Umbilical cord (tissue), 2 donors: ENCODE results near the gene CLEC4C. TPM values are rescaled to one million over a fixed set of nuclear protein-coding genes. Genes with fewer than 3 reads are reported as not detected.
"Not testable (repeated sequence)": the region's sequence is repeated elsewhere in the genome, so short reads cannot be mapped to it uniquely, and the experiment has no call there.

Experiments
- DNase-seq: peaks from one replicate; pipeline ENCODE4 v3.0.0-alpha.2; 2015; ENCODE audit warnings: low spot score
- total RNA-seq: library from RNA; depleted of rRNA; stranded (reverse); fragments of >200 nt; gene quantifications from one replicate; pipeline ENCODE4 v1.2.3, GENCODE V29; 2014; ENCODE audit warnings: low replicate concordance; ENCODE audit not compliant: insufficient read depth

CLEC4C gene
- total RNA-seq, result not detected

- DNase-seq, result no peak
Measured at GRCh38 chr12:7747246-7747645, at the start of gene CLEC4C. Gene CLEC4C (minus strand): TSS chr12:7747375. CDS start chr12:7747348, 27 bp downstream.

GRCh38 chr12:7793211-7793610 lies 46.0 kb upstream of the CLEC4C start:
- DNase-seq, result no peak

- not testable (repeated sequence) for DNase-seq
Measured at GRCh38 chr12:7788884-7789528, 41.8 kb upstream of the CLEC4C start, which contains the start of gene NANOG. Gene NANOG (plus strand): TSS chr12:7789402. CDS start chr12:7789615, 213 bp downstream.

- no peak for DNase-seq
Measured at GRCh38 chr12:7788294-7788660, 41.1 kb upstream of the CLEC4C start.

GRCh38 chr12:7787574-7788293 lies 40.6 kb upstream of the CLEC4C start:
- peak; percentile 45 for DNase-seq

- DNase-seq, result no peak
Measured at GRCh38 chr12:7784701-7785100, 37.5 kb upstream of the CLEC4C start.

- DNase-seq, result not testable (repeated sequence)
Measured at GRCh38 chr12:7783433-7783832, 36.3 kb upstream of the CLEC4C start.

GRCh38 chr12:7782055-7782454 lies 34.9 kb upstream of the CLEC4C start:
- DNase-seq, result no peak

GRCh38 chr12:7781274-7781673 lies 34.1 kb upstream of the CLEC4C start:
- no peak for DNase-seq

GRCh38 chr12:7769999-7770398 lies 22.8 kb upstream of the CLEC4C start:
- no peak for DNase-seq

GRCh38 chr12:7758766-7759140 lies 11.6 kb upstream of the CLEC4C start:
- DNase-seq, result no peak

GRCh38 chr12:7756993-7757392 lies 9.8 kb upstream of the CLEC4C start:
- DNase-seq, result no peak

- DNase-seq, result not testable (repeated sequence)
Measured at GRCh38 chr12:7755668-7756067, 8.5 kb upstream of the CLEC4C start.

GRCh38 chr12:7751941-7752922 lies 5.1 kb upstream of the CLEC4C start:
- not testable (repeated sequence) for DNase-seq

GRCh38 chr12:7751394-7751793 lies 4.2 kb upstream of the CLEC4C start:
- DNase-seq, result no peak

GRCh38 chr12:7750350-7750749 lies 3.2 kb upstream of the CLEC4C start:
- DNase-seq, result no peak

- DNase-seq, result no peak
Measured at GRCh38 chr12:7749442-7749841, 2.3 kb upstream of the CLEC4C start.

GRCh38 chr12:7748852-7749251 lies 1.7 kb upstream of the CLEC4C start:
- no peak for DNase-seq

GRCh38 chr12:7732993-7733392 lies 14.2 kb downstream of the CLEC4C start:
- DNase-seq, result no peak

- DNase-seq, result peak; percentile 80
Measured at GRCh38 chr12:7731486-7731885, 15.7 kb downstream of the CLEC4C start.

- peak; percentile 27 for DNase-seq
Measured at GRCh38 chr12:7730984-7731383, 16.2 kb downstream of the CLEC4C start.

GRCh38 chr12:7729746-7730145 lies 17.4 kb downstream of the CLEC4C start:
- no peak for DNase-seq
